Left lung (tissue), 10 donors: ENCODE measurements around the gene POU3F3. TPM values are rescaled to one million over a fixed set of nuclear protein-coding genes. Genes with fewer than 3 reads are reported as not detected.

Experiments used
- ATAC-seq: fragments of 200-7000 bp; cut with Tn5 transposase; one replicate; pipeline ENCODE4 v1.9.1; 2020; ENCODE audit warnings: moderate library complexity
- DNase-seq, 4 donors: peaks; one replicate each; pipeline ENCODE4 v3.0.0-alpha.2; 2013 to 2020
- H3K27ac ChIP-seq, 2 donors: fragments of 200-600 bp; sonication (generic) in 1 of 2; one replicate each; pipeline versions ENCODE4 v1.5.0 to v1.8.0; 2020 to 2021
- H3K27me3 ChIP-seq, 2 donors: fragments of 200-600 bp; sonication (generic) in 1 of 2; one replicate each; pipeline versions ENCODE4 v1.5.0 to v1.8.0; 2020 to 2021
- H3K36me3 ChIP-seq, 2 donors: fragments of 200-600 bp; sonication (generic) in 1 of 2; one replicate each; pipeline versions ENCODE4 v1.5.0 to v1.8.0; 2020 to 2021
- H3K4me1 ChIP-seq, 2 donors: fragments of 200-600 bp; one replicate each; pipeline ENCODE4 v1.8.0; 2021
- H3K4me3 ChIP-seq, 2 donors: fragments of 200-600 bp; sonication (generic) in 1 of 2; one replicate each; pipeline versions ENCODE4 v1.5.0 to v1.8.0; 2020 to 2021; ENCODE audit warnings: mild to moderate bottlenecking in 1 of 2
- H3K9me3 ChIP-seq, 2 donors: fragments of 200-600 bp; sonication (generic) in 1 of 2; one replicate each; pipeline versions ENCODE4 v1.5.0 to v1.8.0; 2020 to 2021
- intact Hi-C, 2 donors: fragments of 100-400 bp; cut with DNase I; formaldehyde crosslinking; loops; one replicate each; pipeline versions ENCODE4 v1.11.2 to v1.14.2; 2022
- polyA plus RNA-seq, 6 donors: library from polyadenylated mRNA; unstranded; fragments of 120-200 nt; gene quantifications; one replicate each; pipeline ENCODE4 v1.2.1, GENCODE V29; 2013; ENCODE audit not compliant: insufficient read length in 6 of 6
- total RNA-seq, 2 donors: library from RNA; stranded (reverse); fragmentation: NEBNext Ultra II Directional; extraction: Animal tissue kit (Norgen Biotek cat#: 25700); gene quantifications; one replicate each; pipeline ENCODE4 v1.2.1, GENCODE V29; 2021
- TF ChIP-seq, protein P1 (sequence below), 2 donors: fragments of 200-600 bp; sonication (generic) in 1 of 2; IDR thresholded peaks; one replicate each; pipeline versions ENCODE4 v1.5.0 to v1.8.0; 2021; ENCODE audit warnings: antibody characterized with exemption in 2 of 2
- donor health status: DM: no; HTN: yes; CAD: no.
- donor health status: DM: no; HTN: no; CAD: no.

POU3F3 gene
- total and polyA plus RNA-seq, 8 donors = 0.06 to 0.82 (median 0.21) TPM; not detected in 2

- Histone ChIP-seq H3K4me3 (no peak overlapping the region), H3K27me3 (peaks cover 98 to 100% of the 10 kb centered on the region in 2 donors), H3K27ac (no peak overlapping the region), H3K36me3 (no peaks in the 10 kb centered on the region), H3K4me1 (peaks cover 9 to 17% of the 10 kb centered on the region in 2 donors), H3K9me3 (no peaks in the 10 kb centered on the region)
- TF ChIP-seq, protein P1, sequence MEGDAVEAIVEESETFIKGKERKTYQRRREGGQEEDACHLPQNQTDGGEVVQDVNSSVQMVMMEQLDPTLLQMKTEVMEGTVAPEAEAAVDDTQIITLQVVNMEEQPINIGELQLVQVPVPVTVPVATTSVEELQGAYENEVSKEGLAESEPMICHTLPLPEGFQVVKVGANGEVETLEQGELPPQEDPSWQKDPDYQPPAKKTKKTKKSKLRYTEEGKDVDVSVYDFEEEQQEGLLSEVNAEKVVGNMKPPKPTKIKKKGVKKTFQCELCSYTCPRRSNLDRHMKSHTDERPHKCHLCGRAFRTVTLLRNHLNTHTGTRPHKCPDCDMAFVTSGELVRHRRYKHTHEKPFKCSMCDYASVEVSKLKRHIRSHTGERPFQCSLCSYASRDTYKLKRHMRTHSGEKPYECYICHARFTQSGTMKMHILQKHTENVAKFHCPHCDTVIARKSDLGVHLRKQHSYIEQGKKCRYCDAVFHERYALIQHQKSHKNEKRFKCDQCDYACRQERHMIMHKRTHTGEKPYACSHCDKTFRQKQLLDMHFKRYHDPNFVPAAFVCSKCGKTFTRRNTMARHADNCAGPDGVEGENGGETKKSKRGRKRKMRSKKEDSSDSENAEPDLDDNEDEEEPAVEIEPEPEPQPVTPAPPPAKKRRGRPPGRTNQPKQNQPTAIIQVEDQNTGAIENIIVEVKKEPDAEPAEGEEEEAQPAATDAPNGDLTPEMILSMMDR (IDR thresholded peaks at IDR 0.05) = no peak
- intact Hi-C loops = no loop called here
- DNase-seq (no peak), ATAC-seq (no peak)
Observed at GRCh38 chr2:104867813-104868504, 14.0 kb downstream of the POU3F3 start.

- ATAC-seq = no peak
- H3K27me3 ChIP-seq = peaks cover 95 to 100% of the 10 kb centered on the region in 2 donors
Observed at GRCh38 chr2:104868505-104868866, 14.6 kb downstream of the POU3F3 start.

DNA sequence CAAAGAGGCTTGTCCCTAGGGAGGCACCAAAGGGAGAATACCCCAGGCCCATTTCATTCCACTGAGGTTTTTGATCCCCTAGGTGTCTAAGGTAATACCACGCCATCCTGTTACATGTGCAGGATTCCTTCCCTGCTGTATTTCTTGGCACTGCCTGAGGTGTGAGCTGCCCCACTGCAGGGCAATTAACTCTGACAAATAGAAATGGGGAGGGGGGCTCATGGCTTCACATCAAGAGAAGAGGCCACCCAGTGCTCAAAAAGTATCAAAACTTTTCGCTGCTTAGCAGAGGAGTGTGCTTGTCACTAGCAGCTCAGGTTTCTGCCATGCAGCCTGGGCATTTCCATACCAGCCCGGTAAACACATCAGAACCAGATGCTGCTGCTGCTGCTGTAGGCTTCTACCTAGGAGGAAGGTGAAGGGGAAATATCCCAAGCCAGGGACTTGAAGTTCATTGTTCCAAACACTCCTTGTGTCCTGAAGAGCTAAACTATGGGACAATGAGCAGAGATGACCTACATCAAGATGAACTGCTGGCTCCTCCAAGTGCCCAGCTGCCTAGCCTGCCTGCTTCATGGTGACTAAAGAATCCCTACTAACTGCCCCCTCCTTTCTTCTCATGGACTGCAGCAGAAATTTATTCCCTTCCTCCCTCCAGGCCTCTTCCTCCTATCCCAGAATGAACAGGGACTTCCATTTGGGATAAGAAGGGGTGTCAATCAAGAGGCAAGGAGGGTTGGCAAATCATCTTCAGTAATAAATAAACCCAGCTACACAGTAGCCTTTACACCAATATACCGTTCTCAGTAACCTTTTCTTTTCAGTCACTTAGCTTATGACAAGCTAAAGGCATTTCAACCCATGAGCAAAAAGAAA is 16.4 kb downstream of the POU3F3 start:
- no peak for DNase-seq
- H3K27me3 ChIP-seq = peaks cover 77 to 96% of the 10 kb centered on the region in 2 donors
- H3K4me1 ChIP-seq = peaks cover 11 to 19% of the 10 kb centered on the region in 2 donors
- TF ChIP-seq, protein P1 (IDR thresholded peaks at IDR 0.05) = no peak
- no peak overlapping the region for H3K27ac ChIP-seq
- H3K9me3 ChIP-seq = no peaks in the 10 kb centered on the region
- no peaks in the 10 kb centered on the region for H3K36me3 ChIP-seq
- no peak for ATAC-seq
- H3K4me3 ChIP-seq = no peak overlapping the region
- intact Hi-C loops = no loop called here

More at GRCh38 chr2:104868505-104868866, 14.6 kb downstream of the POU3F3 start:
- TF ChIP-seq, protein P1 (IDR thresholded peaks at IDR 0.05) = no peak
- H3K36me3 ChIP-seq = no peaks in the 10 kb centered on the region
- no peak for DNase-seq
- H3K9me3 ChIP-seq = no peaks in the 10 kb centered on the region
- intact Hi-C loops = no loop called here
- no peak overlapping the region for H3K27ac ChIP-seq
- H3K4me3 ChIP-seq = no peak overlapping the region
- peaks cover 11 to 22% of the 10 kb centered on the region in 2 donors for H3K4me1 ChIP-seq

GRCh38 chr2:104871649-104871971 is 17.7 kb downstream of the POU3F3 start:
- Histone ChIP-seq H3K36me3 (no peaks in the 10 kb centered on the region), H3K27me3 (peaks cover 64 to 95% of the 10 kb centered on the region in 2 donors), H3K4me1 (peaks cover 11 to 19% of the 10 kb centered on the region in 2 donors), H3K27ac (no peak overlapping the region), H3K9me3 (no peaks in the 10 kb centered on the region), H3K4me3 (no peak overlapping the region)
- TF ChIP-seq, protein P1 (IDR thresholded peaks at IDR 0.05) = no peak
- no peak for ATAC-seq
- no peak for DNase-seq
- intact Hi-C loops = no loop called here
